Measurements from ENCODE around the gene APC.

GRCh38 chr5:112865128-112865527 lies 127.4 kb downstream of the APC start:
- TF ChIP-seq CTCF (IDR thresholded peaks at IDR 0.05; ENCODE audit: insufficient read depth, low read length) (no peak), POLR2AphosphoS5 (IDR thresholded peaks at IDR 0.05; ENCODE audit: low read depth) (no peak), REST (IDR thresholded peaks at IDR 0.05; ENCODE audit: insufficient replicate concordance, low read depth) (no peak), GABPA (IDR thresholded peaks at IDR 0.05; ENCODE audit: low read depth) (no peak), SPI1 (IDR thresholded peaks at IDR 0.05; ENCODE audit: borderline replicate concordance, low read depth) (no peak)

Data from HL-60 (cell line).